Inferior parietal cortex (tissue), 1 donor: Measurements from ENCODE around the gene AGPAT2.

Source experiments
- DNase-seq: peaks from one replicate; pipeline ENCODE4 v3.0.0-alpha.2; 2016; ENCODE audit errors: extremely low spot score

AGPAT2 gene

DNA sequence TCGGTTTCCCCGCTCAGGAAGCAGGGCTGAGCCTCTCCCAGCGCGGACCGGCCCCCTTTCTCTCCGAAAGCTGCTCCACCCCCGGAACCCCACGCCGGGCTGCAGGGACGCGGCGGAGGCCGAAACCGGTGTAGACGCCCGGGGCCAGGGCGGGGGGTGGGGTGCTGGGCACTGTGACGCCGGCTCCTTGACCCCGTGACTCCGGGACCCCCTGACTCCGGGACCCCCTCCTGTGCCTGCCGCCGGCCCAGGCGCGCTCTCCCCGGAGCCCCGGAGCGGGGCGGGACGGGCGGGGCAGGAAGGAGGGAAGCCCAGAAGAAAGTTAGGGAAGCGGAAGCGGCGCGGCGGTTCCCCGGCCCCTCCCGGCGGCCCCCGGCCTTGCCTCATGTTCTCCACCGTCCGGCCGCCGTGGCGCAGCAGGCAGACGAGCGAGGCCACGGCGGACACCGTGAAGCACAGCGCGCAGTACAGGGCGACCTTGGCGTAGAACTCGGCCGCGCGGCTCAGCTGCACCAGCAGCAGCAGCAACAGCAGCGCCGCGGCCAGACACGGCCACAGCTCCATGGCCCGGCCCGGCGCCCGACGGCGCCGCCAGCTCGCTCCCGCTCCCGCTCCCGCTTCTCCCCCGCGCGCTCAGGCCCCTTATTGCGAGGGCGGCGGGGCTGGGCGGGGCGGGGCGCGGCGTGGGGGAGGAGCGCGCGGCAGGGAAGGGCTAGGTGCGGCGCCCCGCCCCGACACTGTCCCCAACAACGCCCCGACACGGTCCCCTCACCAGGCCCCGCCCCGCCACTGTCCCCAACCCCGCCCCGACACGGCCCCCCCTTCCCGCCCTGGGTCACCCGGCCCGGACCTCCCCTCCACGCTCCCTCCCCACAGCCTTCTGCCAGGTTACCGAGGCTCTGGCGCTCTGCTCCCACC is at the start of gene AGPAT2:
Gene AGPAT2, minus strand, starts transcription at position 664 of the 918 bp plus-strand sequence. Its CDS starts 100 bp downstream, at position 564.
- DNase-seq, result no peak

GRCh38 chr9:136735812-136736480 is 48.7 kb upstream of the AGPAT2 start:
- no peak for DNase-seq

GRCh38 chr9:136734837-136735496 is 47.7 kb upstream of the AGPAT2 start:
- DNase-seq, result no peak

- DNase-seq, result no peak
These were observed 46.4 kb upstream of the AGPAT2 start for GRCh38 chr9:136733611-136734010.

DNA sequence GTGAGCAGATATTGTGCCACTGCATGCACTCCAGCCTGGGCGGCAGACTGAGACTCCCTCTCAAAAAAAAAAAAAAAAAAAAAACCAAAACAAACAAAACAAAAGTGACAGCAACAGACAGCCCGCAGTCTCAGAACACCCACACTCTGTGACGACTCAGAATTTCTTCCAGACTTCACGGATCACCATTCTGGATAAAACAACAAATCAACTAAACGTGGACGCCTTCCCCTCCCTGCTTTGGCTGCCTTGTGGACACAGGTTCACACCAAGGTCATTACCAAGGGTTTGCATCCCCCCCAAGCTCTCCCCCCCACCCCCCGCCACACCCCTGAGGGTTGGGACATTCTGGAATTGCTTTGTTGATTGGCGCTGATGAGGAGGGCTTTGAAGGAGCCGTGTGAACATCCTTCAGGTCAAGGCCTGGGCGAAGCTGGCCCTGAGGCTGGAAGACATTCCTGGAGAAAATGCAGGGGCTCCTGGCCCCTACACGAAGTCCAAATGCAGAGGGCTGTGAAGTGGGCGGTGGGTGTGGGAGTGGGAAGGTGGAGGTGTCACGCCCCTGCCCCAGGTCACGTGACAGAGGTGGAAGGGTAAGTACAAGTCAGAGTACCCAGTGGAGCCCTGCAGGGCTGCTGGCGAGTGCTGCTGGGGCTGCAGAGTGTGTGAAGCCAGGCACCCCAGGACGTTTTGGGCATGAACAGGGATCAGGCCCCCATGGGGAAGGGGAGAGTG is 45.4 kb upstream of the AGPAT2 start:
- no peak for DNase-seq

- no peak for DNase-seq
These were observed 42.7 kb upstream of the AGPAT2 start for GRCh38 chr9:136729926-136730325.

GRCh38 chr9:136729144-136729543 is 41.9 kb upstream of the AGPAT2 start:
- no peak for DNase-seq

DNA sequence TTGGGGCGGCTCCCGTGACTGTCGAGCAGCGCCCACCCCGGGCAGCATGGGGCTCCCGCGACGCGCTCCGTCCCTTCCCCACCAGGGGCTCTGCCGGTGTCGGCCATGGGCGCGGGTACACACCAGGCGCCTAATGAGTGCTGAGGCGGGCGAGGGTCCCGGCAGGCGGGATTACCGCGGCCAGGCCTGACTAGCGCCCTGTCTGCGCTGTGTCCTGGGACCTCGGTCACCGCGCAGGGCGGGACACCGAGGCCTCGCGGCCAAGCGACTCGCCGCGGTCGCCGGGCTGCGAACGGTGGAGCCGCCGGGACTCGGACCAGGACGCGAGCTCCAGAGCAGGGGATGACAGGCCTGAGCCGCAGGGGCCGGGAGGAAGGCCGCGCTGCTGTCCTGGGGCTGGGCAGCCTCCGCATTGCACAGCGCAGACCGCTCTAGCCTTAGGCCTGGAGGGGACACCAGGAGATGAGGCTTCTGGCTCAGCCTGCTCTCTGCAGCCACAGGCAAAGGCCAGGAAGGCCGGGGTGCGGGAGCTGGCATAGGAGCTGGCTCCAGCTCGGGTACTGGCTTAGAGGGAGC is 41.4 kb upstream of the AGPAT2 start:
- DNase-seq, result no peak

- peak; percentile 83 for DNase-seq
These were observed 40.9 kb upstream of the AGPAT2 start for GRCh38 chr9:136728080-136728547.

- no peak for DNase-seq
These were observed 39.5 kb upstream of the AGPAT2 start for GRCh38 chr9:136726631-136727191.

GRCh38 chr9:136726118-136726517 is 38.9 kb upstream of the AGPAT2 start:
- DNase-seq, result no peak

DNA sequence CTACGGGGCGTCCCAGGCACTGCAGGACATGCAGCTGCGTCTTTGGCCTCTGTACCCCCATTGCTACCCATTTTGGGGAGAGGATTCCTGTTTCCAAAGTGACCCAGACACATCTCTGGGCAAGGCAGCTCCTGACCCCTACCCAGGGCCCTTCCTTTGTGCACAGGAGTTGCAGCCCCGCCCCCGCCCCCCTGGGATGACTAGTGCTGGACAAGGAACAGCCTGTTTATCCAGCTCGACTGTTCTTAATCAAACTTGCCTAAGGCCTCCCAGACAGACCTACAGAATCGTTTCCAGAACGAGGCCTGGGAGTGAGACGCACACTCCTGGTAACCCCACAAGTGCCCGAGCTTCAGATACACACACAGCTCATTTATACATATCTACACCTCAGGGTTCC is 38.4 kb upstream of the AGPAT2 start:
- DNase-seq, result no peak

- DNase-seq, result no peak
These were observed 37.5 kb upstream of the AGPAT2 start for GRCh38 chr9:136724772-136725171.

DNA sequence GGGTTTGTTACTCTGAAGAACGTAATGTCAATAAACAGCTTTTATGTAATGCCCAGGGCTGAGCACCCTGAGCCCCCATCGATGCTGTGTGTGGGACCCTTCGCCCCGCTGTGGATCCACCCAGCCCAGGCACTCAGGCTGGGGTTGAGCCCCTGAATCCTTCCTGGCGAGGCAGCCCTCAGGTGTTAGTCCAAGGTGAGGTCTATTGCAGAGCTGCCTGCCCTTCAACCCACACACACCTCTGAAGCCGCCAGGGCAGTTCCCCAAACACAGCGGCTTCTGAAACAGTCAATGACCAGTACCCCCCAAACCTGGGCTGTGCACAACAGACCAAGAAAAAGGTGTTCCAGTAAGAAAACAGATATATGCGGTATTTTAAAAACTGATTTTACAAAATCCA is 36.7 kb upstream of the AGPAT2 start:
- no peak for DNase-seq

DNA sequence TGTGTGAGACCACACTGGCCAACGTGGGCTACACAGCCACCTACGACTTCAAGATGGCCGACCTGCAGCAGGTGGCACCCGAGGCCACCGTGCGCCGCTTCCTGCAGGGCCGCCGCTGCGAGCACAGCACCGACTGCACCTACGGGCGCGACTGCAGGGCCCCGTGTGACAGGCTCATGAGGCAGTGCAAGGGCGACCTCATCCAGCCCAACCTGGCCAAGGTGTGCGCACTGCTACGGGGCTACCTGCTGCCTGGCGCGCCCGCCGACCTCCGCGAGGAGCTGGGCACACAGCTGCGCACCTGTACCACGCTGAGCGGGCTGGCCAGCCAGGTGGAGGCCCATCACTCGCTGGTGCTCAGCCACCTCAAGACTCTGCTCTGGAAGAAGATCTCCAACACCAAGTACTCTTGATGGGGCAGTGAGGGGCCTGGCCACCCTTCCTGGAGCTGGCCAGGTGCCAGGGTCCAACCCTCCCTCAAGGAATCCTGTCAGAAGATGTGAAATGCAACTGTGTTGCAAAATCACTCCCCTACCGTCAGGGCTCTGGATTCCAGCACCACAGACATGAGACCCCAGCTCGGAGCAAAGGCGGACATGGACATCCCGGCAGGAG is 36.2 kb upstream of the AGPAT2 start:
- DNase-seq, result no peak

DNA sequence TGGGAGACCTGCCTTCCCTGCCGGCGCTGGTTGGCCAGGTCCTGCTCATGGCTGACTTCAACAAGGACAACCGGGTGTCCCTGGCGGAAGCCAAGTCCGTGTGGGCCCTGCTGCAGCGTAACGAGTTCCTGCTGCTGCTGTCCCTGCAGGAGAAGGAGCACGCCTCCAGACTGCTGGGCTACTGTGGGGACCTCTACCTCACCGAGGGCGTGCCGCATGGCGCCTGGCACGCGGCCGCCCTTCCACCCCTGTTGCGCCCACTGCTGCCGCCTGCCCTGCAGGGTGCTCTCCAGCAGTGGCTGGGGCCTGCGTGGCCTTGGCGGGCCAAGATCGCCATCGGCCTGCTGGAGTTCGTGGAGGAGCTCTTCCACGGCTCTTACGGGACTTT is 35.7 kb upstream of the AGPAT2 start:
- DNase-seq, result no peak

- DNase-seq, result no peak
These were observed 35.1 kb upstream of the AGPAT2 start for GRCh38 chr9:136722093-136722968.

- DNase-seq, result no peak
These were observed 34.3 kb upstream of the AGPAT2 start for GRCh38 chr9:136721339-136722092.

GRCh38 chr9:136720898-136721338 is 33.7 kb upstream of the AGPAT2 start:
- DNase-seq, result no peak
